Gastrocnemius medialis (tissue), 4 donors: ENCODE data around the gene CDAN1. TPM values are rescaled to one million over a fixed set of nuclear protein-coding genes. Genes with fewer than 3 reads are reported as not detected.
"Not testable (repeated sequence)": the region's sequence is repeated elsewhere in the genome, so short reads cannot be mapped to it uniquely, and the experiment has no call there.

Experiments used
- ATAC-seq, 2 donors: fragments of 150-250 bp; one replicate each; pipeline ENCODE4 v1.9.1; 2016
- DNase-seq, 2 donors: peaks; one replicate each; pipeline ENCODE4 v3.0.0-alpha.2; 2019
- H3K27ac ChIP-seq, 4 donors: fragments of 200-600 bp; sonication (generic); 1 replicate in 1 of 4; 2 replicates in 3 of 4; pipeline ENCODE4 v1.5.1; 2016 to 2018; ENCODE audit warnings: mild to moderate bottlenecking in 2 of 4, moderate library complexity in 1 of 4
- H3K27me3 ChIP-seq, 3 donors: fragments of 200-600 bp; sonication (generic) in 2 of 3; 1 replicate in 1 of 3; 2 replicates in 2 of 3; pipeline versions ENCODE4 v1.5.1 to v1.6.0; 2016 to 2019; ENCODE audit warnings: mild to moderate bottlenecking in 1 of 3, moderate library complexity in 1 of 3
- H3K36me3 ChIP-seq, 2 donors: fragments of 200-600 bp; sonication (generic) in 1 of 2; one replicate each; pipeline ENCODE4 v1.5.1; 2017 to 2018
- H3K4me1 ChIP-seq, 2 donors: fragments of 200-600 bp; sonication (generic) in 1 of 2; one replicate each; pipeline ENCODE4 v1.5.1; 2016 to 2017; ENCODE audit warnings: mild to moderate bottlenecking in 2 of 2
- H3K4me3 ChIP-seq, 4 donors: fragments of 200-600 bp; sonication (generic) in 3 of 4; 1 replicate in 1 of 4; 2 replicates in 3 of 4; pipeline ENCODE4 v1.5.1; 2016 to 2019; ENCODE audit warnings: mild to moderate bottlenecking in 2 of 4
- H3K9me3 ChIP-seq, 3 donors: fragments of 200-600 bp; sonication (generic) in 2 of 3; 1 replicate in 1 of 3; 2 replicates in 2 of 3; pipeline ENCODE4 v1.5.1; 2016 to 2019
- POLR2A ChIP-seq, 2 donors: fragments of 450-650 bp; IDR thresholded peaks; one replicate each; pipeline ENCODE4 v1.6.1; 2017; ENCODE audit warnings: antibody characterized with exemption in 2 of 2, mild to moderate bottlenecking in 2 of 2, moderate library complexity in 2 of 2
- in situ Hi-C, 4 donors: fragments of 200-750 bp; cut with MboI; loops; one replicate each; pipeline versions ENCODE4 v1.15.0 to v1.8.0; 2017; ENCODE audit warnings: low sequenced_read_pairs in 4 of 4
- intact Hi-C: fragments of 100-400 bp; cut with DNase I; formaldehyde crosslinking; loops from one replicate; pipeline ENCODE4 v1.15.1; 2023; ENCODE audit warnings: low total_unique reads
- total RNA-seq, 4 donors: library from RNA; depleted of rRNA; stranded (reverse); fragments of >200 nt; gene quantifications; one replicate each; pipeline versions ENCODE4 v1.1.0 to v1.2.3, GENCODE V29; 2016
- TF ChIP-seq, protein P1 (sequence below), 5 experiments: fragments of 450-650 bp in 3 of 5; fragments of 200-600 bp in 2 of 5; sonication (generic) in 2 of 5; IDR thresholded peaks in 4 of 5; conservative IDR thresholded peaks in 1 of 5; 1 replicate in 4 of 5; 2 replicates in 1 of 5; pipeline ENCODE4 v1.5.1; 2016 to 2019; ENCODE audit warnings: antibody characterized with exemption in 5 of 5, mild to moderate bottlenecking in 3 of 5, moderate library complexity in 3 of 5

Gene CDAN1
- total RNA-seq, 4 donors from 2014 or later: 4.2 to 5.9 (median 5.1) TPM

GRCh38 chr15:42775416-42775815 lies 38.5 kb upstream of the CDAN1 start:
- no peak for ATAC-seq

GRCh38 chr15:42772901-42773300 lies 36.0 kb upstream of the CDAN1 start:
- H3K4me3 ChIP-seq: no peak overlapping the region
- DNase-seq (no peak), ATAC-seq (no peak)
- intact Hi-C loops (no loop called here), in situ Hi-C loops (no loop called here)
- H3K36me3 ChIP-seq: peaks cover 0 to 24% of the 10 kb centered on the region in 2 donors
- no peak for TF ChIP-seq POLR2A (IDR thresholded peaks at IDR 0.05)
- TF ChIP-seq, protein P1, sequence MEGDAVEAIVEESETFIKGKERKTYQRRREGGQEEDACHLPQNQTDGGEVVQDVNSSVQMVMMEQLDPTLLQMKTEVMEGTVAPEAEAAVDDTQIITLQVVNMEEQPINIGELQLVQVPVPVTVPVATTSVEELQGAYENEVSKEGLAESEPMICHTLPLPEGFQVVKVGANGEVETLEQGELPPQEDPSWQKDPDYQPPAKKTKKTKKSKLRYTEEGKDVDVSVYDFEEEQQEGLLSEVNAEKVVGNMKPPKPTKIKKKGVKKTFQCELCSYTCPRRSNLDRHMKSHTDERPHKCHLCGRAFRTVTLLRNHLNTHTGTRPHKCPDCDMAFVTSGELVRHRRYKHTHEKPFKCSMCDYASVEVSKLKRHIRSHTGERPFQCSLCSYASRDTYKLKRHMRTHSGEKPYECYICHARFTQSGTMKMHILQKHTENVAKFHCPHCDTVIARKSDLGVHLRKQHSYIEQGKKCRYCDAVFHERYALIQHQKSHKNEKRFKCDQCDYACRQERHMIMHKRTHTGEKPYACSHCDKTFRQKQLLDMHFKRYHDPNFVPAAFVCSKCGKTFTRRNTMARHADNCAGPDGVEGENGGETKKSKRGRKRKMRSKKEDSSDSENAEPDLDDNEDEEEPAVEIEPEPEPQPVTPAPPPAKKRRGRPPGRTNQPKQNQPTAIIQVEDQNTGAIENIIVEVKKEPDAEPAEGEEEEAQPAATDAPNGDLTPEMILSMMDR (IDR thresholded peaks at IDR 0.05 in 4 of 5, conservative IDR thresholded peaks at IDR 0.05 in 1 of 5): no peak
- H3K9me3 ChIP-seq: no peaks in the 10 kb centered on the region
- no peaks in the 10 kb centered on the region for H3K27me3 ChIP-seq
- no peak overlapping the region for H3K27ac ChIP-seq
- peaks cover 6 to 28% of the 10 kb centered on the region in 2 donors for H3K4me1 ChIP-seq

More at GRCh38 chr15:42775416-42775815, 38.5 kb upstream of the CDAN1 start:
- no peaks in the 10 kb centered on the region for H3K27me3 ChIP-seq
- in situ Hi-C loops: no loop called here
- H3K27ac ChIP-seq: no peak overlapping the region
- intact Hi-C loops: no loop called here
- no peak for DNase-seq
- H3K4me3 ChIP-seq: no peak overlapping the region
- no peaks in the 10 kb centered on the region for H3K9me3 ChIP-seq
- peaks cover 0 to 24% of the 10 kb centered on the region in 2 donors for H3K36me3 ChIP-seq
- H3K4me1 ChIP-seq: peaks cover 6 to 26% of the 10 kb centered on the region in 2 donors
- TF ChIP-seq, protein P1 (IDR thresholded peaks at IDR 0.05 in 4 of 5, conservative IDR thresholded peaks at IDR 0.05 in 1 of 5): no peak
- TF ChIP-seq POLR2A (IDR thresholded peaks at IDR 0.05): no peak

DNA sequence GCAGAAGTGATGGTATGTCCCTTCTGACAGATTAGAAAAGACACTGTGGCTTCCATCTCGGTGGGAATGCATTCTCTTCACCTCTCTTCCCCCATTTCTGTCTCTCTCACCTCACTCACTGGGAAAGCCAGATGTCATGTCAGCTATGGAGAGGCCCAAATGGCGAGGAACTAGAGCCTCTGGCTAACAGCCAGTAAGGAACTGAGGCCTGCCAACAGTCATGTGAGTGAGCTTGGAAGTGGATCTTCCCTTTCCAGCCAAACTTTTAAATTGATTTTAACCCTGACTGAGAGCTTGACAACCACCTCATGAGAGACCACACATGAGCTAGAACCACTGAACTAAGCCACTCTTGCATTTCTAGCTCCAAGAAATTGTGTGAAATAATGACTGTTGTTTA lies 35.2 kb upstream of the CDAN1 start:
- Histone ChIP-seq H3K4me1 (peaks cover 6 to 28% of the 10 kb centered on the region in 2 donors), H3K4me3 (no peak overlapping the region), H3K36me3 (peaks cover 0 to 24% of the 10 kb centered on the region in 2 donors), H3K27ac (peak overlapping the region in 1 of 4 donors; percentile 14), H3K27me3 (no peaks in the 10 kb centered on the region), H3K9me3 (no peaks in the 10 kb centered on the region)
- DNase-seq (peak; percentile 8 to 62), ATAC-seq (peak in 1 of 2 donors; percentile 82)
- intact Hi-C loops: no loop called here
- in situ Hi-C loops: no loop called here
- TF ChIP-seq, protein P1 (IDR thresholded peaks at IDR 0.05 in 4 of 5, conservative IDR thresholded peaks at IDR 0.05 in 1 of 5): no peak
- no peak for TF ChIP-seq POLR2A (IDR thresholded peaks at IDR 0.05)

DNA sequence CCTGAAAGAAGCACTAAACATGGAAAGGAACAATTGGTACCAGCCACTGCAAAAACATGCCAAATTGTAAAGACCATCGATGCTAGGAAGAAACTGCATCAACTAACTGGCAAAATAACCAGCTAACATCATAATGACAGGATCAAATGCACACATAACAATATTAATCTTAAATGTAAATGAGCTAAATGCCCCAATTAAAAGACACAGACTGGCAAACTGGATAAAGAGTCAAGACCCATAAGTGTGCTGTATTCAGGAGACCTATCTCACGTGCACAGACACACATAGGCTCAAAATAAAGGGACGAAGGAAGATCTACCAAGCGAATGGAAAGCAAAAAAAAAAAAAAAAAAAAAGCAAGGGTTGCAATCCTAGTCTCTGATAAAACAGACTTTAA lies 29.2 kb upstream of the CDAN1 start:
- H3K27ac ChIP-seq, DNase-seq, intact Hi-C loops, H3K36me3 ChIP-seq, in situ Hi-C loops, H3K4me3 ChIP-seq, ATAC-seq, H3K9me3 ChIP-seq, H3K27me3 ChIP-seq, H3K4me1 ChIP-seq: not testable (repeated sequence)

DNA sequence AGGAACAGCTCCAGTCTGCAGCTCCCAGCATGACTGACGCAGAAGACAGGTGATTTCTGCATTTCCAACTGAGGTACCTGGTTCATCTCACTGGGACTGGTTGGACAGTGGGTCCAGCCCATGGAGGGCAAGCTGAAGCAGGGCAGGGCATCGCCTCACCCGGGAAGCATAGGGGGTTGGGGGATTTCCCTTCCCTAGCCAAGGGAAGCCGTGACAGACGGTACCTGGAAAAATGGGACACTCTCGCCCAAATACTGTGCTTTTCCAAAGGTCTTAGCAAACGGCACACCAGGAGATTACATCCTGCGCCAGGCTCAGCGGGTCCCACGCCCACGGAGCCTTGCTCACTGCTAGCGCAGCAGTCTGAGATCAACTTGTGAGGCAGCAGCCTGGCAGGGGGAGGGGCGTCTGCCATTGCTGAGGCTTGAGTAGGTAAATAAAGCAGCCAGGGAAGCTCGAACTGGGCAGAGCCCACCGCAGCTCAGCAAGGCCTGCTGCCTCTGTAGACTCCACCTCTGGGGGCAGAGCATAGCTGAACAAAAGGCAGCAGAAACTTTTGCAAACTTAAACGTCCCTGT lies 27.3 kb upstream of the CDAN1 start:
- in situ Hi-C loops, H3K36me3 ChIP-seq, ATAC-seq, H3K27me3 ChIP-seq, DNase-seq, intact Hi-C loops, H3K9me3 ChIP-seq, H3K4me3 ChIP-seq, H3K27ac ChIP-seq, H3K4me1 ChIP-seq: not testable (repeated sequence)

GRCh38 chr15:42761813-42762212 lies 24.9 kb upstream of the CDAN1 start:
- H3K27me3 ChIP-seq, H3K36me3 ChIP-seq, H3K27ac ChIP-seq, H3K4me1 ChIP-seq, H3K9me3 ChIP-seq, H3K4me3 ChIP-seq, DNase-seq, in situ Hi-C loops, intact Hi-C loops, ATAC-seq: not testable (repeated sequence)
